Progenitor cell of endocrine pancreas (in vitro differentiated cells): ENCODE results near the gene SOBP. TPM values are rescaled to one million over a fixed set of nuclear protein-coding genes. Genes with fewer than 3 reads are reported as not detected.
"Not testable (repeated sequence)": the region's sequence is repeated elsewhere in the genome, so short reads cannot be mapped to it uniquely, and the experiment has no call there.

Experiments used
- DNase-seq: peaks from one replicate; pipeline ENCODE4 v3.0.0; 2021; ENCODE audit warnings: low spot score; ENCODE audit not compliant: unreplicated experiment
- H3K27ac Mint-ChIP-seq: 2 replicates; pipeline ENCODE4 v1.8.0; 2021; ENCODE audit warnings: mild to moderate bottlenecking, moderate library complexity, mixed read lengths
- H3K27me3 Mint-ChIP-seq: 2 replicates; pipeline ENCODE4 v1.8.0; 2021; ENCODE audit warnings: mixed read lengths
- H3K36me3 Mint-ChIP-seq: 2 replicates; pipeline ENCODE4 v1.8.0; 2022; ENCODE audit warnings: mixed read lengths; ENCODE audit not compliant: insufficient read depth
- H3K4me1 Mint-ChIP-seq: 2 replicates; pipeline ENCODE4 v1.8.0; 2021; ENCODE audit warnings: low read depth, mixed read lengths
- H3K4me3 Mint-ChIP-seq: 2 replicates; pipeline ENCODE4 v1.8.0; 2021; ENCODE audit warnings: low read depth, mild to moderate bottlenecking, moderate library complexity, mixed read lengths
- H3K9me3 Mint-ChIP-seq: 2 replicates; pipeline ENCODE4 v1.8.0; 2021; ENCODE audit warnings: low read depth, mixed read lengths
- total RNA-seq: library from RNA; stranded (reverse); gene quantifications from 2 replicates; pipeline ENCODE4 v1.2.1, GENCODE V29; 2021
- TF ChIP-seq, protein P1 (sequence below): fragments of 200-600 bp; sonication (generic); IDR thresholded peaks from one replicate; pipeline ENCODE4 v1.5.0; 2021; ENCODE audit warnings: antibody characterized with exemption, mild to moderate bottlenecking; ENCODE audit not compliant: unreplicated experiment

Gene SOBP
- total RNA-seq, 1 donor from 2014 or later: 17.0 TPM

DNA sequence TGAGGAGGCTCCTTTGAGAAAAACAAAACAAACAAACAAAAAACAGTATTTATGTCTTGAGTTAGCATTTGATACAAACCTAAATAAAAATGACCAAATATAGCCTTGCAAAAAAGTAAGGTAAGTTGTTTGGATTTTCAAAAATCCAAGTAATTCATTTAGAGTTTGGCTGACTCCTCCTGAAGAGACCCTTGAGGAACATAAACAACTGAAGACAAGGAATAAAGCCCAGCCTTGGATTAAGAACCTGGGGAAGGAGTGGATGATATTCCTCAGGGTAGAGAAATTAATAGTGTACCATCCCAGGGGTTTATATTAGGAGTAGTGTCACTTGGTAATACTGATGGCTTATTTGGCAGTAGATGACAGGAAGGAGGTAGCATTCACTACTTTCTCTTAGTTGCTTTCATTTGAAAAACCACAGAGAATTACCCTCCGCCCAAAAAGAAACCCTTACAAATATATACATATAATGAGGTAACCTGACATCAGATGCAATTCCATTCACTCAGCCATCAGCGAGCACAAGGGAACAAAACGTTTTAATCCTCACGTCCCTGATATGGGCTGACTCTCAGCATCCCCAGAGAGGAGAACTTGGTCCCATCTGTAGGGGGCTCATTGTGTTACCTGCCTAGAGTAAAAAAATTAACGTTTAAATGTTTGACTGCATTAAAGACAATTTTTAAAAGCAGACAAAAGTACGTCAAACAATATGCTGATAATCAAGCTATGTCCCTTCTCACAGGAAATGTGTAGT lies 57.0 kb downstream of the SOBP start:
- no peak for DNase-seq
- no peaks in the 10 kb centered on the region for H3K27me3 Mint-ChIP-seq
- TF ChIP-seq, protein P1, sequence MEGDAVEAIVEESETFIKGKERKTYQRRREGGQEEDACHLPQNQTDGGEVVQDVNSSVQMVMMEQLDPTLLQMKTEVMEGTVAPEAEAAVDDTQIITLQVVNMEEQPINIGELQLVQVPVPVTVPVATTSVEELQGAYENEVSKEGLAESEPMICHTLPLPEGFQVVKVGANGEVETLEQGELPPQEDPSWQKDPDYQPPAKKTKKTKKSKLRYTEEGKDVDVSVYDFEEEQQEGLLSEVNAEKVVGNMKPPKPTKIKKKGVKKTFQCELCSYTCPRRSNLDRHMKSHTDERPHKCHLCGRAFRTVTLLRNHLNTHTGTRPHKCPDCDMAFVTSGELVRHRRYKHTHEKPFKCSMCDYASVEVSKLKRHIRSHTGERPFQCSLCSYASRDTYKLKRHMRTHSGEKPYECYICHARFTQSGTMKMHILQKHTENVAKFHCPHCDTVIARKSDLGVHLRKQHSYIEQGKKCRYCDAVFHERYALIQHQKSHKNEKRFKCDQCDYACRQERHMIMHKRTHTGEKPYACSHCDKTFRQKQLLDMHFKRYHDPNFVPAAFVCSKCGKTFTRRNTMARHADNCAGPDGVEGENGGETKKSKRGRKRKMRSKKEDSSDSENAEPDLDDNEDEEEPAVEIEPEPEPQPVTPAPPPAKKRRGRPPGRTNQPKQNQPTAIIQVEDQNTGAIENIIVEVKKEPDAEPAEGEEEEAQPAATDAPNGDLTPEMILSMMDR: no peak
- H3K4me3 Mint-ChIP-seq: no peak overlapping the region
- no peak overlapping the region for H3K27ac Mint-ChIP-seq
- peaks cover 8% of the 10 kb centered on the region for H3K36me3 Mint-ChIP-seq
- H3K4me1 Mint-ChIP-seq: no peaks in the 10 kb centered on the region
- no peaks in the 10 kb centered on the region for H3K9me3 Mint-ChIP-seq

GRCh38 chr6:107547451-107547840 lies 57.5 kb downstream of the SOBP start:
- H3K4me3 Mint-ChIP-seq: no peak overlapping the region
- H3K27me3 Mint-ChIP-seq: no peaks in the 10 kb centered on the region
- TF ChIP-seq, protein P1: no peak
- no peaks in the 10 kb centered on the region for H3K4me1 Mint-ChIP-seq
- no peak for DNase-seq
- no peak overlapping the region for H3K27ac Mint-ChIP-seq
- H3K36me3 Mint-ChIP-seq: peaks cover 7% of the 10 kb centered on the region
- no peaks in the 10 kb centered on the region for H3K9me3 Mint-ChIP-seq

- H3K27me3 Mint-ChIP-seq: no peaks in the 10 kb centered on the region
- H3K4me1 Mint-ChIP-seq: no peaks in the 10 kb centered on the region
- TF ChIP-seq, protein P1: no peak
- no peak overlapping the region for H3K27ac Mint-ChIP-seq
- DNase-seq: no peak
- peaks cover 5% of the 10 kb centered on the region for H3K36me3 Mint-ChIP-seq
- H3K9me3 Mint-ChIP-seq: no peaks in the 10 kb centered on the region
- no peak overlapping the region for H3K4me3 Mint-ChIP-seq
Observed at GRCh38 chr6:107550241-107550840, 60.4 kb downstream of the SOBP start.

- no peak overlapping the region for H3K27ac Mint-ChIP-seq
Observed at GRCh38 chr6:107550906-107551305, 61.0 kb downstream of the SOBP start.

DNA sequence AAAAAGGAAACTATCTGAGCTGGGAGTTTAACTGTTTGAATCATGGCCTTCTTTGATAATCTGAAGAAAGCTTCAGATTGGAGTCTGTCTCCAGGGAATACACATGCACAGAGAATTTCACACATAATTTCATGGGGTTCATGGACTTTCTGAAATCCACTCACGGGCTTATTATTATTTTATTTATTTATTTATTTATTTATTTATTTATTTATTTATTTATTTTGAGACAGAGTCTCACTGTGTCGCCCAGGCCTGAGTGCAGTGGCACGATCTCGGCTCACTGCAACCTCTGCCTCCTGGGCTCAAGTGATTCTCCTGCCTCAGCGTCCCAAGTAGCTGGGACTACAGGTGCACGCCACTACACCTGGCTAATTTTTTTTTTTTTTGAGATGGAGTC lies 63.2 kb downstream of the SOBP start:
- not testable (repeated sequence) for H3K36me3 Mint-ChIP-seq, DNase-seq

More at GRCh38 chr6:107550906-107551305, 61.0 kb downstream of the SOBP start:
- Mint-ChIP-seq H3K27me3 (no peaks in the 10 kb centered on the region), H3K4me3 (no peak overlapping the region), H3K36me3 (peaks cover 5% of the 10 kb centered on the region), H3K9me3 (no peaks in the 10 kb centered on the region), H3K4me1 (no peaks in the 10 kb centered on the region)
- TF ChIP-seq, protein P1: no peak
- DNase-seq: no peak

GRCh38 chr6:107554326-107554725 lies 64.4 kb downstream of the SOBP start:
- Mint-ChIP-seq H3K27ac (no peak overlapping the region), H3K4me1 (no peaks in the 10 kb centered on the region), H3K36me3 (peaks cover 4% of the 10 kb centered on the region), H3K9me3 (no peaks in the 10 kb centered on the region), H3K27me3 (no peaks in the 10 kb centered on the region), H3K4me3 (no peak overlapping the region)
- TF ChIP-seq, protein P1: no peak
- no peak for DNase-seq

More for the DNA sequence above, 63.2 kb downstream of the SOBP start:
- not testable (repeated sequence) for H3K4me1 Mint-ChIP-seq, H3K27me3 Mint-ChIP-seq, H3K27ac Mint-ChIP-seq, H3K9me3 Mint-ChIP-seq, H3K4me3 Mint-ChIP-seq
